Kidney capillary endothelial cell (primary cell): Measurements from ENCODE around the gene CPB1.

ENCODE experiments used
- DNase-seq: peaks from one replicate; pipeline ENCODE4 v3.0.0-alpha.2; 2018; ENCODE audit warnings: low spot score

Gene CPB1

DNA sequence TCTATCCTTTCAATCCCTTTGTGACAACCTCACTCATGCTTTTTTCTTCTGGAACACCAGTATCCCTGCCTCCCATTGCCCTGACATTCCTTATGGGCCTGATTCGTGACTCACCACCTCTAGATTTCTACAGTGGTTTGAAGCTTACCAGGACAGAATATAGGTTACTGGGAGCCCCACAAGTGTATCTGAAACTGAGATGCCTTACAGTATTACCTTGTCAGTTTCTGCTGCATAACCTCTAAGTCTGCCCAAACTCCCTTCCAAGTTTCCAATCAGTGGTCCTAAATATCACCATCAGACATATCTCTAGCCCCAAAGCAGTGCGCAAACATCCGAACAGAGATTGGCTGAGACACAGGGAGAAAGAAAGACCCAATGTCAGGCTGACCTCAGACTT is 5.6 kb downstream of the CPB1 start:
- no peak for DNase-seq

DNA sequence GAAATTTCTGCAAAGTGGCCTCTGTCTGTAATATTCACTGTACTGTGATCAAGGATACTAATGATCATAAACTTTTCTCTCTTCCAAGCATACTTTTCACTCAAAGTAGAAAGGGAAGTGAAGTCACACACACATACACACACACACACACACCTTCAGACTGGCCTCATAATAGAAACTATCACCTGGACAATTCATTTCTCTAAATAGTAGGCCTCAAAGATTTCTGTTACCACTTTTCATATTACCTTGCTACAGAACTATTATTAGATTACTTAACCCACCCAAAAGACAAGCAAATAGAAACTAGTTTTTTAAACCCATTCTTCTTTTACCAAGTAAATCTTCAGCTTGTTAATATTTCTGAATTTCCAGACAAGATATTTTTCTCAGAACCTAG is 12.2 kb downstream of the CPB1 start:
- no peak for DNase-seq

DNA sequence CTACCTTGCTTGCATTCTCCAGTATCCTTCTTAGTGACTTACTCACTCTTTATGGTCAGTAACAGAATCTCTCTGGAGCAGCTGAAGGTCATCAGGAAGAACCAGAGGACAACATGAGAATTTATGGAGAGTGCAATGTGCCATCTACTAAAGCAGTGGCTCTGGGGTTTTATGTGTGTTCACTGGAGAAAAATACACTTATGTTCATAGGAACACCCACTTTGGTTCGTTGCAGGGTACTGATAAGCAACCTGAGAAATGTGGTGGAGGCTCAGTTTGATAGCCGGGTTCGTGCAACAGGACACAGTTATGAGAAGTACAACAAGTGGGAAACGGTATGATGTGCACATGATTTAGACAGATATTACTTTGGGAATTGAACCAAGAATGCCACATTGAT is 12.8 kb downstream of the CPB1 start:
- no peak for DNase-seq

DNA sequence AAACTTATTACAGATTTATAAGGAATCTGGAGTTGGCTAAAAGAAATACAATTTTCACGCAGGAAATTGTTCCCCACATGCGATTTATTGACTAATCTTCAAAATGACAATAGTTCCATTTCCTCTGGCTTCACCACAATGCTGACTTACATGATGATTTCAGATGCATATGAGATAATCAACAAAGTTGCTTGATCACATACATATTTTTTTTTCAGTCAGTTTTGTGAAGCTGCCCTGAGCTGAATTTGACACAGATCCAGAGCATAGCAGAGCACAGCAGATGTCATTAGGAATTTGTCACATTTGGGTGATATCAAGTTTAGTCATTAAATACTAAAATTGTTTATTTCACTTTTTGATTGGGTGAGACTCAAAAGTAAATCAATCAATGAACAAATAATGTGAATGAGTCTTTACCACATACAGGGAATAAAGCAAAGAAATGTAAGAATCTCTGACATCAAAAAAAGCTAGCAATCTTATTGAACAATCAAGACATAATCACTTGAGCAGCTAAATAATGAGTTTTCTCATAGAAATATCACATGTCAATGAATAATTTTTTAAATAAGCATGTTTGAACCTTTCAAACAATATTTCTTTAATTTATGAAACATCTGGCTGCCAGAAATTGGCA is 18.3 kb downstream of the CPB1 start:
- no peak for DNase-seq

DNA sequence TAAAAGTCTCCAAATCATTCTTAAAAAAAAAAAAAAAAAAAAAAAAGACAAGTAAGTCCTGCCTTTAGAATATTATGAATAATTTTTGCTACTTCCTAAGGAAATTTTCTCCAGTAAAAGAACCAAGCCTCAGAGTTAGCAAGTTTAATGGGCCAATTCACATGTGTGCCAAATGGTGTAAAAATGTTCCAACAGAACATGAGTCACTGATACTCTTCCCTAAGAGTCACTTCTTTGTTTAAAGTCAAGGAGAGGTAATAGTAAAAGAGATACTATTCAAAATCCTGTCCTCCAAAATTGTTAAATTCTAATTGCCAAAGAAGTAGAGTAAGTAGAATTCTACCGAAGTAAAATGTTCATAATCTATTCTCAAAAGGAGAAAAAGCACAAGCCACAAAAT is 19.7 kb downstream of the CPB1 start:
- no peak for DNase-seq

DNA sequence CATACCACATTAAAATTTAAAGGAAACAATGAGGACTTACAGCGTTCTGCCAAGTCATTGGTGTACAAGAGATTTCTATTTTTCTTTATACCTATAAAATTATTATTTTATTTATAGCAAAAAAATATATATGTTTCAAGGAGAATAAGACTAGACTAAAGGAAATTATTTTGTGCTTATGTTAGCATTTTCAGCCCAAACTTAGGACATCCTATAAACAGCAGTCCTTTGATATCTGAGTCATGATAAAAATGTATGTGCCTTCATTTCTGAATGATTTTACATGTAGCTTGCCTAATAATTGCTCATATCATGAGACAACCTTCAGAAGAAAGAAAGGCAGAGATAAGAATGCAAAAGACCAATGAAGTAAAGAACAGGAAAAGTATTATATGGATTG is 20.8 kb downstream of the CPB1 start:
- DNase-seq: no peak

DNA sequence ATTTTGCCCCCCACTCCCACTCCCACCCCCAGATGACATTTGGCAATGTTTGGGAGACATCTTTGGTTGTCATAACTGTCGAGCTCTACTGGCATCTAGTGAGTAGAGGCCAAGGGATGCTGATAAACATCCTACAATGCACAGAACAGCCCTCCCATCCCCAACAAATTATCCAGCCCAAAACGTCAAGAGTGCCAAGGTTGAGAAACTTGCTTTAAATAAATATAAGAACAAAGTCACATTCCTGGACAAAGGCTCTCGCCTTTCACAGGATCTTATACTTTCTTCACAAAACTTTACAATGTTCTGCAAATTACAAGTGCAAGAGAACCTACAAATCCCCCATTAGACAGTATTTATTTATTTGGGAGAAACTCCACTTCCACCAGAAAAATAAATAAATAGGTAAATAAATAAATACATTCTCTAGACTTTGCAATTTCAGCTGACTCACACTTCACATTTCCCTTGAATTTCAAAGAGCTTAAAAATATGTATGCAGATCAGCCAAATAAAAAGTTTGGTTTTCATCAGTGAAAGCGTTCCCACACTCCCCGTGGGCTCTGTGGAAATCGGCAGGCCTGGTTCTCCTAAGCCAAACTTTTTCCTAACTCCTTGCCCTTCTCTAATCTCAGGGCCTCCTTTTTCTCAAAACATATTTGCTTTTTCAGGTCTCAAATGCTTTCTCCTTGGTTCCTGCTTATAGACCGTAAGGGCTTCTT is 24.8 kb downstream of the CPB1 start:
- no peak for DNase-seq

DNA sequence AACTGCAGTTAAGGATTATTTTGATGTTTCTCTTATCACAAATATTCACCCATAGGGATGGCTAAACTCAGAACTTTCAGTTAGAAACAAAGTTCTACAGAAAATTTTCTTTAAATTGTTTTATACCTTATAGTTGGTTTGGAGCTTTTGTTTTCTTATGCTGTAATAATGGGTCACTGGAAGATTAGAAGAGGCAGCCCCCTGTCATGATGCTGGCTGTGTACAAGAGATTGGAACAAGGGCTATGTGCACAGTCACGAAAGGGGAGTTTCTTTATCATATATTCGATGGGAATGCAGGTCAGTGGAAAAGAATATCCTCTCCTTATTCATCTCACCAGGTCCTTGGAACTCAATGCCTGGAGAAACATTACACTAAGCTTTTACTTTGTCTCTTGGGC is 25.5 kb downstream of the CPB1 start:
- DNase-seq: no peak

DNA sequence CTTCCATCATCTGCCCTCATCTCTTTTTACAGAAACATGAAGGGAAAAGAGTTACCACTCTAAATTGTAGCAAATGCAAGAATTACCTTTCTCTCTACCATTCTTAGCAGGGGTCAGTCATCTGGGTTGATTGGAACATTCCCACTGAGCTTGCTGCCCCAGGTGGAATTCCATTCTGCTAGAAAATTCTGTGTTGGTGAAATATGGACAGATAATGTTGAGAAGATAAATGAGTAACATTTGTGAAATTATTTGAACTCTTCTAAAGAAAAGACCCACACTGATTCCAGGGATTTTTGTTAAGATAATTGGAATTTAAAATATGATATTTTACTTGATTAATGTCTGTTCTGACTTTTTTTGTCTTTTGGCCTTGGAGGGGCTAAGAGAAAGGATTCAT is 26.4 kb downstream of the CPB1 start:
- DNase-seq: no peak

DNA sequence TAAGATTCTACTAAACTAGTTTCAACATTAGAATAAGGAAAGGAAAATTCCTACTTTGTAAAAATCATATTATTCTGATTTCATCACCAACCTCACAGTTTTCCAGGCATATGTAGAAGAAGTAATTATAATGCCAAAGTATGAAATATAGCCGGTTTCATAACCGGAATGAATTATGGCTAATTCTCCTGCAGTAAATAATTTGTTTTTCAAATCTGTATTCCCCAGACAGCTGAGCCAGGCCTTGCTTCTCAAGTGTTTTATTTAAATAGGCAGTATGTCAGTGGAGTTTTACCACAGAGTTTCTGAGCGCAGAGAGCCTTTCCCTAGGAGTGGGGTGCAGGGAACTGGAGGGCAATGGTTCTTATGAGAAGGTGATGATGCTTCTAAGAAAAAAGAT is 28.8 kb downstream of the CPB1 start:
- no peak for DNase-seq

DNA sequence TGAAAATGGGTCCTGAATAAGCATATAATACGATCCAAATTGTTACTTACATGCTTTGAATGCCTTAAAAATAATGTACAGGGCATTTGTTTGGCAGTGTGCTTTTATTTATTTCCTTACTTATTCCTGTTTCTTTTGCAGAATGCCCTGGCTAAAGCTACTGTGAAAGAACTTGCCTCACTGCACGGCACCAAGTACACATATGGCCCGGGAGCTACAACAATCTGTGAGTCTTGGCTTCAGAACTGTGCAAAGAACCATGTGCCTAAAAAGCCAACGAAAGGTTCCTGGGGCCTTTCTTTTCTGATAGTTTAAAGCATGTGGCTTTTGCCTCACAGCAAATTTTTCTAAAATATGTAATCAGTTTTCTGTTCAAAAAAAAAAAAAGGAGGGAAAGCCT is 29.7 kb downstream of the CPB1 start:
- no peak for DNase-seq

DNA sequence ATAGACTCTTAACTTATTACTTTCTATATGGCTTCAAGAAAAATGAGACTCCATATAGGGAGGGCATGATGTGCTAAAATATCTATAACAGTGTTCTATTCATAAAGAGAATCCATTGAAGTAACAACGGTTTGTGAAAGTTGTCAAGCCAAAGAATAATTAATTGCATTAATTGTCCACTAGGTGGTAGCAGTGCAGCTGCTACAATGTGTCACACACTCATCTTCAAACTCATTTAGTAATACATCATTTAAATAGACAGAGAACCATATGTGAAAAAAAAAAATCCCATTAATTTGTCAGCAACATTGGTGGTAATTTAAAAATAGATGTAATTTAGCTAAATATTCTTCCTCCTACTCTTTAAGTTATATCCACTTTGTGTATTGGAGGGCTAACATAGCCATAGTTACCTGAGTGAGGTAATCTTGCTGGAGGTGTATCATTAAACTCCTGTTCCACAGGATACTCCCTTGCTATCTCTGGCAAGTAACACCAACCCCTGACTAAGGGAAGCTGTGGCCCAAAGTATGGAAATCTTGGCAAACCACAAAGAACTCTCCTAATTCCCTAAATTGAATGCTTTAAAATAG is 33.8 kb downstream of the CPB1 start:
- DNase-seq: peak; percentile 46

DNA sequence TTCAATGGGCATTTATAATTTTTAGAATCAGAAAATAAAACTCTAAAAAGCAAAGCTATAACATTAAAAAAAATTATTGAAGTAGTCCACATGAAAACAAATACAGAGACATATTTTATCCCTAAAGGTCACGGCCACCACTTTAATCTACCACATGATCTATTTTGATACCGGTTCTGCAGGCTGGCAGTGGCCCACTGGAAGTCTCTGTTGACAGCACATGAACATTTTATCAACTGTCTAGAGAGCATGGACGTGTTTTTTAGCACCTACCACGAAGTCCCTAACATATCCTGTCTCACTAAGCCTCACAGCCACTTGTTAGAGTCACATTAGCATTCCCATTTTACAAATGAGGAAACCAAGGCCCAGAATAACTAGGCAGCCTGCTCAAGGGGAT is 35.7 kb downstream of the CPB1 start:
- no peak for DNase-seq

DNA sequence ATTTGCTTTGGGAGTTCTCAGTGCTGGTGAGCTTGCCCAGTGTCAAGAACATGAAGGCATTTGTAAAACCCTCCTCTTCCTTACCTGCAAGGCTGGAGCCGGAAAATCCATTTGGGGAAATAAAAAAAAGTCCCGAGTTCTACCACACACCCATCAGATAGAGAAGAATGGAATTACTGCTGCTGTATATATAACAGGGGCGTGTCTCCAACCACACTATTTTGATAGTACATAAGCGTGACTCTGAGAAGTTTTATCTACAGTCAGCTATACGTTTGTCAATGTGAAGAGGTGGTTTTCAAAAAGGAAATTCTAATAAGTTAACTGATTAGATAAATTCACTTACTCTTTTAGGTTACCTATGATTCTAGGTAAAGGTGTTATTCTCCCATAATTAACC is 36.2 kb downstream of the CPB1 start:
- no peak for DNase-seq

DNA sequence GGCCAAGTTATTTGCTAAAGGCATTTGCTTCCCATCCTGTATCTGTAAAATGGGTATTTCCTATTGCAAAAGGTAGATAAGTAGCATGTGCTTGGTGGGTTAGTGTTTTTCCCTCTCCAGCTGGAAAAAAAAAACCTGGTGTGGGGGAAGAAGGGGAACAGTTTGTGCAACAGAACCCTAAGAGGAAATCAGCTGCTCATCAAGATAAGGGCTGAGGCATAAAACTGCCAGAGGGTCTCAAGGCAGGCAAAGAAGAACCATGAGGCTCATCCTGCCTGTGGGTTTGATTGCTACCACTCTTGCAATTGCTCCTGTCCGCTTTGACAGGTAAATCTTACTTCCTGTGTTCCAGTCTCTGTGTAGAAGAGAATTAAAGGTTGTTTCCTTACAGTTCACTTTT is 37.4 kb downstream of the CPB1 start, which contains the start of gene CPA3:
TSS of gene CPA3 (plus strand) at position 248 of the 400 bp plus-strand sequence. CDS start at position 260, 12 bp downstream.
- DNase-seq: no peak

DNA sequence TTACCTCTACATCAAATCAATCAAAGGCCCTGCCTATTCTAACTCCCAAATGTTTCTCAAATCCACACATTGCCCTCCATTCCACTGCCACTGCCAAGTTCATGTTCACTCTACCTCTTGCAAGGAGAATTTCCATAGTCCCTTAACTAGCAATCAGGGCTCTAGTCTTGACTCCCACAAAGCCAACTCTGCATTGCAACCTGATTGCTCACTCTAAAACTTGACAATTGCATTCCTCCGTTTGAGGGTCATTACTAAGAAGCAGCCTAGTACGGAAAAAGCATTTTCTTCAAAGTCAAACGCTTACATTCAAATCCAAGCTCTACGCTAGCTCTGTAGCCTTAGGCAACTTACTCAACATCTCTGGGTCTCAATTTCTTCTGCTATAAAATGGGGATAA is 38.6 kb downstream of the CPB1 start:
- DNase-seq: no peak

DNA sequence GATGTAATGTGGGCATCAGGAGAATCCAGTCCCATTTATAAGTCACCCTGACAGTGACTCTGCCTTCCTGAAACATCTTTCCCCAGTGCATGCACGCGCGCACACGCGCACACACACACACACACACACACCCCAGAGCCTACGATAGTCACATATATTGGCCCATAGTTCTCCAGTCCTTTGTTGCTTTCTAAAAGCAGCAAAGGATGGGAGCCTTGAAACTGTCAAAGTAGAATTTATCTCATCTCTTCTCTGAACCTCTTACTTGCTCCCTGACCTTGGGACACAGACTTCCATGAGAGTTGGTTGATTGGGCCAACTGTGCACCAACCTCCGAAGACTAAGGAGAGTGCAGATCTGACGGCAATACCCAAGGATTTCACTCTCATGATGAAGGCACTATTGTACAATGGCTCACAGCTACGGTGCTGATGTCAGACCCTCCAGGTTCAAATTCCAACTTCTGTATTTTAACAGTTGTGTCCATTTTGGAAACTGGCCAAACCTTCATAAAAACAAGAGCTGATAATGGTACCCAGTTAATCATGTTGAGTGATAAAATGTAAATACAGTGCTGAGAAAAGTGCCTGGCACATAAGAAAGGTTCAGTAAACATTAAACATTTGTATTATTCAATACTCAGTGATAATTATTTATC is 45.8 kb downstream of the CPB1 start:
- no peak for DNase-seq

DNA sequence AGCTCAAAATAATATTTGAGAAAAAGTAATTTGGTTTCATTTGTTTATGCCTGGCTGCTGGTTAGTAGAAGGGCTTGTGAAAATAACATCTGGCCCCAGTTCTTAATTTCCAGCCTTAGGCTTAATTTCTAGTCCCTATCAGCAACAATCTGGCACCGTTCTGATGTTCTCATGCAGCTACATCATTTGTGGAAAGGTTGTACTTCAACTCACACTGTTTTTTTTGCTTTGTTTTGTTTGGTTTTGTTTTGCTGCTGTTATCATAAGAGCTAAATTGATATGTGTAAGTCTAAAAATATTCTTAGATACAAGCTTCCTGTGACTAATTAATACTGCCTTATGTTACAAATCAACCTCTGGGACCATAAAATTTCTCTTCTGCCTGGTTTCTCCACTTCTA is 46.4 kb downstream of the CPB1 start:
- DNase-seq: no peak

DNA sequence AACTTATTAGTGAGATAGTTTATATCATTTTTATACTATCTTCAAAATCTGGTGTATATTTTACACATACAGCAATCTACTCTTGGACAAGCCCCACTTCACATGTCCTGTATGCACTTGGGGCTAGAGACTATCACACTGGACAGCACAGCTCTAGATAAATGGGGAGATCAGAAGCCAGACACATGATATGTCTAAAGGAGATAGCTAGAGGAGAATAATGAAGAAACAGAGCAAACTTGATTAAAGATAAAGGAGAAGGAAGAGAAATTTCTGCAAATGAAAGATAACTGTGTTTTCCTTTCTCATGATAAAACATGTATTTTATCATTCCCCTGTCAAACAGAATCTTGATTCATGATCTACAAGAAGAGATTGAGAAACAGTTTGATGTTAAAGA is 50.5 kb downstream of the CPB1 start:
- DNase-seq: no peak

DNA sequence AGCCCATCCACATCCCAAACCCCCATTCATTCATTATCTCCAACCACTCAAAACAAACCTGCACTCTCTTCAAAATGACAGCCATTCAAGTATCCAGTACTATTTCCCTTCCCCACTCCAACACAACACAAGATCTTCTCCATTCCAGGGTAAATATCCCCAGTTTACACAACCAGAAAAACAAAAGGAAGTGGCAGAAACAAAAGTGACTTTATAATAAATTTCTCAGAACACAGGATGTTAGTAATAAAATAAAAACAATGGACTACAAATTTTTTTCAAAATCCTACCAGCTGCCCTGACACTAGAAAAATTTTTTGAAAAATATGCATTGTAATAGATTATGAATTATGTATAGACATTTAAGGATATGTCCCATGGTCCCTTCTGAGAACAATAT is 51.6 kb downstream of the CPB1 start:
- DNase-seq: no peak

DNA sequence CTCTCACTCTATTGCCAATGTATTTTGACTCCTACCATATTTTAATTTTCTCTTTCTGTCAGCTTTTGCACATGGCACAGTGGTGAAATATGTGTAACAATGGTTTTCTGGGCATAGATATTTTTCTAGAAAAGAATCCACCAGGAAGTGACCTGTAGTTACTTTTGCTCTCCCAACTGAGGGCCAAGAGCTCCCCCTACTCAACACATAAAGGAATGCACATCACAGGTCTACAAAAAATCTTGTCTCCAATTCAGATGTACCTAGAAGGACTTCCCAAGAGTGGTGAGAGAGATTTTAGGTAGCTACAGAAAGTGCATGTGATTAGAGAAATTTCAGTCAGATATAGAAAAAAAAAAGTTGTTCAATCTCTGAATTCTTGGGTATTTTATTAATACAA is 53.1 kb downstream of the CPB1 start:
- no peak for DNase-seq

DNA sequence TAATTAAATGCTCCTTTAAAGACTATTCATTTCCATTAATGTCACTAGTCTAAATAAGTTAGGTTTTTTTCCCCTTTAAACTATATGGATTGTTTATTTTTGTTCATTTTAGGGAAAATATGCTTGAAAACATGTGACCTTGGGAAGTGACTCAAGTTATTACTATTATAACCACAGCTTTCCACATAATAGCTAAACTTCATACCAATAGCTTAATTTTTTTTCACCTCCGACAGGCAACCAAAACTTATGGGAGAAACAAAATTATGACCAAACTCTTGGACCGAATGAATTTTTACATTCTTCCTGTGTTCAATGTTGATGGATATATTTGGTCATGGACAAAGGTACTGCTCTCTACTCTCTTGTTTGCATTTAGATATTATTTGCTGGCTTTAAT is 53.7 kb downstream of the CPB1 start:
- no peak for DNase-seq

DNA sequence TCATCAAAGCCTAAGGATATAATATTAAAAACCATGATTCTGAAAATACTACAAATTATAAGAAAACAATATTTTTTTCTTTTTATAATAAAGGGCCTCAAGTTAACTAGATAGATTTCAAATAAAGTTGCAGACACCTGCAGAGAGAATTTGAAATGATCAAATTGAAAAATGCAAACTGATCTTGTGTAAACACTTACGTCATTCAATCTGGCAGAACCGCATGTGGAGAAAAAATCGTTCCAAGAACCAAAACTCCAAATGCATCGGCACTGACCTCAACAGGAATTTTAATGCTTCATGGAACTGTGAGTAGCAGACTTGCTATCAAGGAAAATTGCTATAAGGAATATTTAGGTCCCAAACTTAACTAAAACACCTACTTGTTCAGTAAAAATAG is 54.7 kb downstream of the CPB1 start:
- DNase-seq: no peak
